ENCODE measurements around the gene SPIRE2.

SPIRE2 gene

DNA sequence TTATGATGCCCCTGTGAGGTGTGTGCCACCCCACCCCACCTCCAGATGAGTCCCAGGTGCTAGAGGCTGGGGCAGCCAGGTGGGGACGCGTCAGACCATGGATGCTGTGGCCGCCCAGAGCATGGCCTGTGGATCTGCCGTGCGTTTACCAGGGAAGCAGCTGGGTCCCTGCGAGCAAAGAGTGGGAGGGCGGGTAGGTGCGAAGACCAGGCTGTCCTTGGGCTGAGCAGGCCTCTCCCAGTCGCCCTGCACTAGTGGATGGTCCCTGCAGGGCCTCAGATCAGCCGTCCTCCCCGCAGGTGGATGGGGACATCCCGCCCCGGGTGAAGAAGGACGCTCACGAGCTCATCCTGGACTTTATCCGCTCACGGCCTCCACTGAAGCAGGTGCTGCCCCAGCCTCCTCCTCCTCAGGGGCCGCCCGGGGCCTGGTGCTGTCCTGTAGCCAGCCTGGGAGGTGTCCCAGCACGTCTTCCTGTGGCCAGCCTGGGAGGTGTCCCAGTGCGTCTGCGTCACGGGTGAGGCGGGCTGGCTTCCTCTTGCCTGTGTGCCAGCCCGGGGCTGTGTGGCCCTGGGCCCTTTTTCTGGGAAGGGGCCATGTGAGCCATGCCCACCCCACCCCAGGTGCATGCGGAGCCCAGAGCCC, 27.1 kb downstream of the SPIRE2 start:
- no peak overlapping the region for H3K4me3 ChIP-seq (ENCODE audit: low read length)
- TF ChIP-seq, protein P1, sequence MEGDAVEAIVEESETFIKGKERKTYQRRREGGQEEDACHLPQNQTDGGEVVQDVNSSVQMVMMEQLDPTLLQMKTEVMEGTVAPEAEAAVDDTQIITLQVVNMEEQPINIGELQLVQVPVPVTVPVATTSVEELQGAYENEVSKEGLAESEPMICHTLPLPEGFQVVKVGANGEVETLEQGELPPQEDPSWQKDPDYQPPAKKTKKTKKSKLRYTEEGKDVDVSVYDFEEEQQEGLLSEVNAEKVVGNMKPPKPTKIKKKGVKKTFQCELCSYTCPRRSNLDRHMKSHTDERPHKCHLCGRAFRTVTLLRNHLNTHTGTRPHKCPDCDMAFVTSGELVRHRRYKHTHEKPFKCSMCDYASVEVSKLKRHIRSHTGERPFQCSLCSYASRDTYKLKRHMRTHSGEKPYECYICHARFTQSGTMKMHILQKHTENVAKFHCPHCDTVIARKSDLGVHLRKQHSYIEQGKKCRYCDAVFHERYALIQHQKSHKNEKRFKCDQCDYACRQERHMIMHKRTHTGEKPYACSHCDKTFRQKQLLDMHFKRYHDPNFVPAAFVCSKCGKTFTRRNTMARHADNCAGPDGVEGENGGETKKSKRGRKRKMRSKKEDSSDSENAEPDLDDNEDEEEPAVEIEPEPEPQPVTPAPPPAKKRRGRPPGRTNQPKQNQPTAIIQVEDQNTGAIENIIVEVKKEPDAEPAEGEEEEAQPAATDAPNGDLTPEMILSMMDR (conservative IDR thresholded peaks at IDR 0.05; ENCODE audit: low read length): no peak
- DNase-seq (ENCODE audit: low read depth): no peak

DNA sequence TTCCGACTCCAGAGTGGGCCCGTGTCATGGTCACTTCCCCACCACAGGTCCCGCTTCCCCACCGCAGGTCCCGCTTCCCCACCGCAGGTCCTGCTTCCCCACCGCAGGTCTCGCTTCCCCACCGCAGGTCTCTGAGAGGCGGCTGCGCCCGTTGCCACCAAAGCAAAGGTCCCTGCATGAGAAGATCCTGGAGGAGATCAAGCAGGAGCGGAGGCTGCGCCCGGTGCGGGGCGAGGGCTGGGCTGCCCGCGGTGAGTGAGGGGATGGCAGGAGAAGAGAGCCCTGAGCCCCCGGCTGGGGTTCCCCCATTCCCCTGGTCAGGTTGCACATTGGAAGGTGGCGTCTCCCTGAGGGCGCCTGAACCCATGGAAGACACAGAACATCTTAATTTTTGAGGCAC, 27.7 kb downstream of the SPIRE2 start:
- no peak for DNase-seq (ENCODE audit: low read depth)
- no peak overlapping the region for H3K4me3 ChIP-seq (ENCODE audit: low read length)
- TF ChIP-seq, protein P1 (conservative IDR thresholded peaks at IDR 0.05; ENCODE audit: low read length): no peak

DNA sequence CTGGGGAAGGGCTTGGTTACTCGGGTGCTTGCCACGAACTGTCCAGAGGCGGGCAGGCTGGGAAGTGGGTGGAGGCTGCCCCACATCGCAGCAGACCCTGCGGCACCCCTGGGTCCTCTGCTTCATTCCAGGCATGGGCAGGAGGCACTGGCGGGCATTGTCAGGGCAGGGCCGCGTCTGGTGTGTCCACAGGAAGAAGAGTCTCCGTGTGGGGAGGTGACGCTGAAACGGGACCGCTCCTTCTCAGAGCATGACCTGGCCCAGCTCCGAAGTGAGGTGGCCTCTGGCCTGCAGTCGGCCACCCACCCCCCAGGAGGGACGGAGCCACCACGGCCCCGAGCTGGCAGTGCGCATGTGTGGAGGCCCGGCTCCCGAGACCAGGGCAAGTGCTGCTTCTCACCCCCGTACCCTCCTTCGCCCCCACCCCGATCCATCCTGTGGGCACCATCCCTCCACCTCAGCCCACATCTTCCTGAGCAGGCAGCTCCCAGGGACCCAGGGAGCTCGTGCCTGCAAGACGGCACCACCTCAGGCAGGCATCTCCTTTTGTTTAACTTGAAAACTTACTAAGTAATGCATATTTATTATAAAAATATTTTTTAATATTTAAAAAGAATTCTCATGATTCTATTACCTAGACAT, 30.8 kb downstream of the SPIRE2 start:
- TF ChIP-seq, protein P1 (conservative IDR thresholded peaks at IDR 0.05; ENCODE audit: low read length): no peak
- DNase-seq (ENCODE audit: low read depth): no peak

DNA sequence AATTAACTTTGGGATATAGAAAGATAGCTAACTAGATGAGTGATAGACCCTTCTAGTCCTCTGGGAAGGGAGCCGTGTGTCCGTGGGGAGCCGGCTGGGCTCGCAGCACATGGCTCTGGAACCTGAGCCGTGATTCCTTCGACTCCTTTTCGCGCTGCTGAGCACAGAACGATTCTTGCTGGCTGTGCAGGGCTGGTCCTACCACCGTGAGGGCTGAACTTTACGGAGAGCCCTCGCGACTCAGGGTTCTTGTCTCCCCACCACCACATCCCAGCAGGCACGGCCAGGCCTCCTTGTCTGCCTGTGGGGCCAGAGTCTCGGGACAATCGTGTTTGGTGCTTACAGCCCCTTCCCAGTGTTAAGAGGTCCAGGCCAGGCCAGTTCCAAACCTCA, 31.3 kb downstream of the SPIRE2 start:
- no peak overlapping the region for H3K4me3 ChIP-seq (ENCODE audit: low read length)
- TF ChIP-seq, protein P1 (conservative IDR thresholded peaks at IDR 0.05; ENCODE audit: low read length): no peak
- no peak for DNase-seq (ENCODE audit: low read depth)

More for the DNA sequence above, 30.8 kb downstream of the SPIRE2 start:
- H3K4me3 ChIP-seq (ENCODE audit: low read length): no peak overlapping the region

DNA sequence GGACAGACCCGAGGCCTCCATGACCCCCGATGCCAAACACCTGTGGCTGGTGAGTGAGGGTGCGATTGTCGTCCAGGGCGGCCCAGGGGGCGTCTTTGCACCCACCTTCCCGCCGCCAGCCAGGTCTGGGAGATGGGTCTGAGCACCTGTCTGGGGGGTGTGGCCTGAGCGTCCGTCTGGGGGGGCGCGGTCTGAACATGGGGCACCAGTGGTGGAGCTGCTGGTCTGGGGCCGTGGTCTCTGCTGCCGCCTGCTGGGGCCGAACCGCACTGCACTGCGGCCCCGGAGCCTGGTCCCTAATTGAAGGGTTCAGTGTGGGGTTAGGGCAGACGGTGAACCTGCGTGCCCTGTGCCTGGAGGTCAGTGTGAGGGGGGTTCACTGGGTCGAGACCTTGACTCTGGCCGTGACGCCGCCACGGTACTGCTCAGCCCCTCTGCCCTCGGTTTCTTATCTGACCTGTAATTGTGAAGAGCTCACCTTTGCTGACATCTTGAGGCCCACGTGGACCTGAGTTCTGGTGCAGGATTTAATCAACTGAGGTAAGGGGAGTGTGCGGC, 32.6 kb downstream of the SPIRE2 start:
- peak; percentile 24 for DNase-seq (ENCODE audit: low read depth)
- H3K4me3 ChIP-seq (ENCODE audit: low read length): no peak overlapping the region
- TF ChIP-seq, protein P1 (conservative IDR thresholded peaks at IDR 0.05; ENCODE audit: low read length): peak; percentile 85

DNA sequence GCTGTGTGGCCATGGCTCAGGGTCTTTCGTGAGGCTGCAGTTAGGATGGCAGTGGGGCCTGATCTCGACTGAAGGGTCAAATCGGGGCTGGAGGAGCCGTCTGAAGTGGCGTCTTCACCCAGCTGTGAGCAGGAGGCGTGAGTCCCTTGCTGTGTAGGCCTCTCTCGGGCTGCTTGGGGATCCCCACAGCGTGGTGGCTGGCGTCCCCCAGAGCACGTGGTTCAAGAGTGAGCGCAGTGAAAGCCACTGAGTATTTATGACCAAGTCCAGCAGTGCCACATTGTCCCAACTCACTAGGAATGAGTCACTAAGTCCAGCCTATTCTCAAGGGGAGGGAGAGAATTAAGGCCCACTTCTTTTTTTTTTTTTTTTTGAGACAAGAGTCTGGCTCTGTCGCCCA, 33.4 kb downstream of the SPIRE2 start:
- DNase-seq (ENCODE audit: low read depth): no peak
- TF ChIP-seq, protein P1 (conservative IDR thresholded peaks at IDR 0.05; ENCODE audit: low read length): no peak
- no peak overlapping the region for H3K4me3 ChIP-seq (ENCODE audit: low read length)

DNA sequence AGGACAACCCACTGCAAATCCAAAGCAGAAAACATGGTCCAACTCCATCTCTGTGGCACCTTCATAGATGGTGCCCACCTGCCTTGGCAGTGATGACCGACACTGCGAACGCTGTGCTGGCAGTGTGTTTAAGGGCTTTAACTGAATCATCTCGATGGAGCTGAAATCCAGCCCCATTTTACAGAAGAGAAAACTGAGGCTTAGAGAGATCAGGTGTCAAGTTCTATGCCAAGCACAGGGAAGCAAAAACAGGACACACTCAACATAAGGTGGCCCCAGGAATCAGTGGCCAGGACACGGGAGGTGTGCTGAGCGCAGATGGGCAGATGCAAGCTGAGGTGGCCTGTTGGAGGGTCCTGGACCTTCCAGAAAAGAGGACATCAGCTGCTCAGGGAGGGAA, 34.5 kb downstream of the SPIRE2 start:
- TF ChIP-seq, protein P1 (conservative IDR thresholded peaks at IDR 0.05; ENCODE audit: low read length): no peak
- DNase-seq (ENCODE audit: low read depth): no peak

More for the DNA sequence above, 34.5 kb downstream of the SPIRE2 start:
- H3K4me3 ChIP-seq (ENCODE audit: low read length): no peak overlapping the region

All from AG10803 (cell line).